HG03457 (cell line): ENCODE results near the gene TOR4A.

Source experiments
- ATAC-seq: cut with Tn5 transposase; IDR thresholded peaks from one replicate; pipeline ENCODE4 v1.9.1; 2021; ENCODE audit warnings: moderate number of reproducible peaks; ENCODE audit not compliant: unreplicated experiment

The TOR4A gene

DNA sequence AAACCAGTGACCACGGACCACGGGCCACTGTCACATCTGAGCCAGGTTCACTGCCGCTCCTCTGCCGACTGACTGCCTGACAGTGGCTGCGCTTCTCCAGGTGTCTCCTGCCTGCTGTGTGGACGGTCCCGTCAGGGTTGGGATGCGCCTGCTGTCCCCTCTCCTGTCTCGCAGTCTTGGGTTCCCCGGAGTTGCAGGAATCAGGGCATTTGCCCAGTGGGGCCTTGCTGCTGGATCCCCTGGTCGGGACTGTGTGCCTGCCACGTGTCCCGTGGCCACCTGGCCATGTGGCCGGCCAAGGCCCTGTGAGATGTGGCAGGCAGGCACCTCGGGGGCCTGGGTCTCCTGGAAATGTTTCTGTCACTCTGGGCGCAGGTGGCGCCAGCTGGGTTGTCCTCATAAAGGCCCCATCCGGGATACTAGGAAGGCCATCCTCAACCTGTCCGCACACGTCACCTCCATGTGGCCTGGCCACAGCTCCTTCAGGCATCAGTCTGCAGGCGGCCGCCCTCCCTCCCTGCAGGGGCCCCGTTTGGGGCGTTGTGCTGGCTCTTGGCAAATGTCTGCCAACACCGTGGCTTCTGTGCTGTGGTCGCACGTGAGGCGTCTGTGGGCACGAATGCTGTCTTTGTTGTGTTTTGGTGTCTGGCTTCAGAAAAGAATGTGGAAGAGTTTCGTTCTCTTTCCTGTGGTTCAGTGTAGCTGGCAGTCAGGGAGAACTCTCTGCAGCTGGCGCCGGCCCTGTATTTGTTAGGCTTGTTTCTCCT is 6.4 kb upstream of the TOR4A start:
- ATAC-seq = no peak

DNA sequence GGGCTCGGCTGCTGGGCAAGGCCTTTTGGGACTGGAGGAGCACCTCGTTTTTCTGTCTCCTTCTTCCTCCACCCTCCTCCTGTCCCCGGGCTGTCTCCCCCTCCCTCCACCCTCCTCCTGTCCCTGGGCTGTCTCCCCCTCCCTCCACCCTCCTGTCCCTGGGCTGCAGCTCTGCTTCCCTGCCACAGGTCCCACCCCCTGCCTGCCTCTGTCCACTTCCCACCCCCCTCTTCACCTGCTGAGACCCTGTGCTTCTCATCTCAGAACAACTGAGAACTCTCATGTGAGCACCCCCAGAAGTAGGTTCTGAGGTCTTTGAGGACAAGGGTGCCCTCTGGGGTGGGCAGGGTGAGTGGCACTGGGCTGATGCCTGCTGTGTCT is 5.8 kb upstream of the TOR4A start:
- no peak for ATAC-seq

- no peak for ATAC-seq
Measured at GRCh38 chr9:137272241-137273094, 5.1 kb upstream of the TOR4A start.

DNA sequence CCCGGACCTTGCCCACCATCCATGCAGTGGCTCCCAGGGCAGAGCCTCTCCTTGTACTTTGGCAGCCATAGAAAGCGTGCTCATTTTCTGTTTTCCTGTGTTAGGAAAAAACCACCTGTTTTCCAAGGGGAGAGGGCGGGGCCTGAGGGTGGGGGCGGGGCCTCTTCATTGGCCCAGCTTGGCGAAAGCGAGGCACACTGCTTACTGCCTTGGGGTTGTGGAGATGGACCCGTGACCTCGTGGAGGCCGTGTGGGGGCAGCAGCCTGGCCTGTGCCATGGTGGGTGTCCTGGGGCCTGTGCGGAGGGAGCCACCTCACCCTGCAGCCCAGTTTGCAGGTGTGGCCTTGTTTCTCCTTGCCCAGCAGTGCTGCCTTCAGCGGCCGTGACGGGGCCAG is 4.4 kb upstream of the TOR4A start:
- ATAC-seq = no peak

GRCh38 chr9:137273611-137274320 is 3.8 kb upstream of the TOR4A start:
- ATAC-seq = no peak

GRCh38 chr9:137275203-137275587 is 2.3 kb upstream of the TOR4A start:
- ATAC-seq = no peak

GRCh38 chr9:137275588-137276472 is 1.7 kb upstream of the TOR4A start:
- no peak for ATAC-seq

DNA sequence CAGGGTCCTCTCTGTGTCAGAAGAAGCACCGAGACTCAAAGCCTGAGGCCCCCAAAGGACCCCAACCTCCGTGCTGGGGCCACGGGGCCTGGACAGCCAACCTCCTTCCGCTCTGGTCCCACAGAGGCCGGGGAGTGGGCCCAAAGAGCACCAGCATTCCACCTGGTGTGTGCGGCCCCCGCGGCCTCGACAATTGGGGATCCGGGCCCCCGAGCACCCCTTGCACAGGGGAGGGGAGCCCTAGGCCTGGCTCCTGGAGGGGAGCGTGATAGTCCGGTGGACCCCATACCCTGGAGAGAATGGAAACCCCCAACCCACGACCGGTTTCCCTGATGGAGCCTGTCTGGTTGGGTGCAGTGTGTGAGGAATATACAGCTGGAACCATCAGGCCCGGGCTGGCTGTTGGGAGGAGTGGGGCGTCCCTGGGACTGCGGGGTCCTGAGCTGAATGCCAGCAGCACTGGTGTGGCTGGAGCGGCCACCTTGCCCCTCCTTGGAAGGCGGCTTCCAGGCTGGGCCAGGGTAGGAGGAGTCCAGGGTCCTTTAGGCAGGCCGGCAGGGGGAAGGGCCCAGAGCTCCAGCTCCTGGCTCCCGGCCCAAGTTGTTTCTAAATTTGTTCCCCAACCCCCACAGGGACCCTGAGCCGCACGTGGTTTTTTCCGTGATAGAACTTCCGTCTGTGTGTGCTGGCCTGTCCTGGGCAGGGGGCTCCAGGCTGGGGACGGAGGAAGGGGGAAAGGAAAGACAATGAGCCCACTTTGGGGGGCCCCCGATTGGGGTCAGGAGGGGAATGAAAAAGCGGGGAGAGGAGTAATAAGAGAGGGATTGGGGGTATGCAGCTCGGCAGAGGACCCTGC is 825 bp upstream of the TOR4A start:
- no peak for ATAC-seq

- no peak for ATAC-seq
Measured at GRCh38 chr9:137278061-137278701, 655 bp downstream of the TOR4A start.

DNA sequence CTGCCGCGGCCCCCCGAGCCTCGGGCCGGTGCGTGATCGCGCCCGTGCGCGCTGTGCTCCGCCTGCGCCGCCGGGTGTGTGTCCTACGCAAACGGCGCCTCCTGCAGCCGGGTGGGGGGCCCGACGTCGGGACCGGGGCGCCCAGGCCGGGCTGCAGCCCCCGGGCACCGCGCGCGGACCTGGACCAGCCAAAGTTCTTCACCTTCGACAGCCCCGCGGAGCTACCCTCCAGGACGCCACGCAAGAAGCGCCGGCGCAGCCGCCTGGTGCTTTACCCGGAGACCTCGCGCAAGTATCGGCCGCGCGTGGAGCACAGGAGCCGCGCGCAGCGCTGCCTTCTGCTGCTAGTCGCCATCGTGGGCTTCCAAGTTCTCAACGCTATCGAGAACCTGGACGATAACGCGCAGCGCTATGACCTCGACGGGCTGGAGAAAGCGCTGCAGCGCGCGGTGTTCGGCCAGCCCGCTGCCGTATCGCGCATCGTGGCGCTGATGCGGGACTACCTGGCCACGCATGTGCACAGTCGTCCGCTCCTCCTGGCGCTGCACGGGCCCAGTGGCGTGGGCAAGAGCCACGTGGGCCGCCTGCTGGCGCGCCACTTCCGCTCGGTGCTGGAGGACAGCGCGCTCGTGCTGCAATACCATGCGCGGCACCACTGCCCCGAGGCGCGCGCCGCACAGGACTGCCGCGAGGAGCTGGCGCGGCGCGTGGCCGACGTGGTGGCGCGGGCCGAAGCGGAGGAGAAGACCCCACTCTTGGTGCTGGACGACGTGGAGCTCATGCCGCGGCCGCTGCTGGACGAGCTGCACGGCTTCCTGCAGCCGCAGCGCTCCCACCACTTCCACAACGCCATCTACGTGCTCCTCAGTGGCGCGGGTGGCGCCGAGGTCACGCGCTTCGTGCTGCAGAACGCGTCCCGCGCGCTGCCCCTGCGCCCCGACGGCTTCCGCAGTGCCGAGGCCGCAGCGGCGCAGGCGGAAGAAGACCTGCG is 1.5 kb downstream of the TOR4A start:
- no peak for ATAC-seq

DNA sequence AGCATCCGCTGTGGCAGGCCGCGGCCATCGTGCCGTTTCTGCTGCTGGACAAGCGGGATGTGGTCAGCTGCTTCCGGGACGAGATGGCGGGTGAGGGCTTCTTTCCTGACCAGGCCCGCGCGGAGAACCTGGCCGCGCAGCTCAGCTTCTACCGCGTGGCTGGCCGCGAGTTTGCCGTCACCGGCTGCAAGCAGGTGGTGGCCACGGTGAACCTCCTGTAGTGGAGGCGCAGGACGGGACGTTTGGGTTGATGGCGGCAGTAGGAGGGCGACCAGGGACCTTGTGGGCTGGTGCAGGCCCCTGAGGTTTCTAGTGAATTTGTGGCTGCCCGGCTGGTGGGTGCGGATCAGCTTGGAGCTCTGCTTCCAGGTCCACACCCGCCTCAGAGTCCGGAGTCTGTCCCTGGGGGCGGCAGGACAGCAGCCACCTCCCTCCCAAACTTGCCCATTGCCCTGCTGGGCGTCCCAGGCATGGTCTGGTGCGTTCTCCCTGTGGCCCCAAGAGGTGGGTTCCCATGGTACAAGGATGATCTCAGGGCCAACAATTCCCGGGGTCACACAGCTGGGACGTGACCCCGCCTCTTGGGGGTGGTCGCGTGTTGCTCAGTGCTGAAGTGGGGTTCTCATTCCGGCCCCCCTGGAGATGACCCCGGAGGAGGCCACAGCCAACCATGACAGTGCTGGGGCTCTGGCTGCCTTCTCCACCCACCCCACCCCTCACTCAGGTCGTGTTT is 2.4 kb downstream of the TOR4A start:
- ATAC-seq = no peak

GRCh38 chr9:137280474-137281344 is 3.2 kb downstream of the TOR4A start:
- ATAC-seq = no peak

DNA sequence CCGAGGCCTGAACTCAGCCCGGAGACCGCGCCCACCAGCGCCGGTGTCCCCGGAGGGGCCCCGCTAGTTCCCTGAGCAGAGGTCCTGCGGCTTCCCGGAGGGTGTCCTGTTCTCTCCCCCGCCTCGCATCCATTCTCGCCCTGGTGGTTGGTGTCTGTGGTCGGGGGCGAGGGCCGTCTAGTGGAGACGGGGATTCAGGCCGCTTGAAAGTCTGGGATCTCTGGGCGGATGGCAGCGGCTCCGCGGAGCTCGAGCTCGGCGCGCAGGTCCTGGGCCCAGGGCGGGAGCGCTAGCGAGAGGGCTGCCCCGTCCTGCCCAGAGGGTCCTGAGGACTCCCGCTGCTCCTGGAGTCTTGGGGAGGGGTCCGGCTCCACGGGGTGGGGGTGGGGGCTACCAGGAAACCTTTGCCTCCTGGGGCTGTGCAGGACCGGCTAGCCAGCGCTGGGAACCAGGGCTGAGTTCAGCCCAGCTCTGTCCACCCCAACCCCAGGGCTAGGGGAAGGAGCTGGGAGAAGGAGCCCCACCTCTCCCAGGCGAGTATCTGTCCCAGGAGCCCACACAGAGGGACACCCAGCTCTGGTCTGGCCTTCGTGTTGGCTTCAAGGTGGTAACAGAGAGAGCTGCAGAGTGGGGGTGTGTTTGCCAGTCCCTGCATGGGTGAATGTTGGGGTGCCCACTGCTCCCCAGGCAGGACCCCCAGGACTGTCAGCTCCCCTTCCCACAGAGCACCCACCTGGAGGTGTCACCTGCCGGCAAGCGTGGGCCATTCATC is 4.0 kb downstream of the TOR4A start:
- no peak for ATAC-seq

- ATAC-seq = no peak
Measured at GRCh38 chr9:137286975-137287383, 9.5 kb downstream of the TOR4A start.

DNA sequence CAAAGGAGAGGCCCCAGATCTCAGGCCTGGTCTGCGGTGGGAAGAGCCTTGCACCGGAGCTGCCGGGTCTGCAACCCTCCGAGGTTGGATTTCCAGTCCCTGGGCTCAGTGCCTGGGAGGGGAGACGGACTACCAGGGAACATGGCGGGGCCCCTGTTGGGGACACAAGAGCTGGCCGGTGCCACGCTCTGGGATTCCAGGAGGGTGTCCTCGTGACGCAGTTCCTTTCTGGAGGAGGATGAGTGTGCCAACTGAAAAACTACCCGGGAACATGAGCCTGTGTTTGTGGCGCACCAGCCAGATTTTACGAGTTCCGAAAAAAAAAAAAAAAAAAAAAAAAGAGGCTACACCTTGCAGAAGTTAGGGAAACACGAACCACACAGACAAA is 15.6 kb downstream of the TOR4A start:
- ATAC-seq = no peak
